ENCODE measurements around the gene CTU2.

- TF ChIP-seq POLR2AphosphoS5 (IDR thresholded peaks at IDR 0.05; ENCODE audit: low read length), result no peak
- no peak for TF ChIP-seq POLR2A (IDR thresholded peaks at IDR 0.05; ENCODE audit: low read depth, low read length)
- no peak for TF ChIP-seq RELA (IDR thresholded peaks at IDR 0.05; ENCODE audit: borderline replicate concordance, partially characterized antibody)
Measured at GRCh38 chr16:88741368-88741767, 35.1 kb downstream of the CTU2 start.

Data from GM12878 (cell line).